ENCODE data around the gene TCF25.
A peak's percentile ranks its signal among the peaks of the same experiment; 100 is the strongest.
"Not testable (repeated sequence)": the region's sequence is repeated elsewhere in the genome, so short reads cannot be mapped to it uniquely, and the experiment has no call there.

TCF25 gene

DNA sequence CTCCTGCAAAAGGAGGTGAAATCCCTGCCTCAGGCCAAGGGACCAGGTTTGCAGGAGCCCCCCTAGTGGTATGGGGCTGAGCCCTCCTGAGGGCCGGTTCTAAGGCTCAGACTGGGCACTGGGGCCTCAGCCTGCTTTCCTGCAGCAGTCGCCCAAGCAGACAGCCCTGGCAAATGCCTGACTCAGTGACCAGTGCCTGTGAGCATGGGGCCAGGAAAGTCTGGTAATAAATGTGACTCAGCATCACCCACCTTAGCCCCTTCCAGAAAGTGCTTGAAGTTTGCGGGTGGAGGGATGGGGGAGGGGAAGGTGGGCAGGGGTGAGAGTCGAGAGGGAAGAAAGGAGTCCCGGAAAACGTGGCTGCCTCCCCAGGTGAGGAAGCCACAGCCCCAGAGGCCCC is 47.3 kb downstream of the TCF25 start:
- DNase-seq (ENCODE audit: low read depth), result peak; percentile 66

DNA sequence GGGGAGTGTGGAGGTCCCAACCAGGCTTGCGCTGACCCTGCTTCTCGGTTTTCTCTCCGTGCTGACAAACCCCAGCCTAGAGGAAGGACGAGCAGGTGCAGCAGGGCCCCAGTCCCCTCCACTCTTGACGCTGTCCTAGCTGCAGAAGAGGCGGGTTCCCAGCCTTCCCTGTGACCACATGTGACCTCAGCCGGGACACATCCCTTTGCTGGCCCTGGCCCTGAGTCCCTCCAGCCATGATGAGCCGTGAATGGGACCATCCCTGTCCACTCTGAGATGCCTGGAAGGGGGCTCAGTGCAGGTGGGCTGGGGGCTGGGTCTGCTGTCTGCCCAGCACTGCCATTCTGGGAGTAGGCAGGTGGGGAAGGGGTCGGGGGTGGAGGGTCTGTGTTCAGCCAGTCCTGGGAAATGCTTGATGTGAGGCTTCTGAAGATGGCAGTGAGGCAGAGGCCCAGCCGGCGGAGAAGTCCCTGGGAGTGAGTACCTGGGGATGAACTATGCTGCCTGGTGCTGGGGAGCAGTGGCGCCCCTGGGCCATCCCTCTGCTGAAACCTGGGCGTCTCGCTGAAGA is 47.8 kb downstream of the TCF25 start:
- no peak for DNase-seq (ENCODE audit: low read depth)

DNA sequence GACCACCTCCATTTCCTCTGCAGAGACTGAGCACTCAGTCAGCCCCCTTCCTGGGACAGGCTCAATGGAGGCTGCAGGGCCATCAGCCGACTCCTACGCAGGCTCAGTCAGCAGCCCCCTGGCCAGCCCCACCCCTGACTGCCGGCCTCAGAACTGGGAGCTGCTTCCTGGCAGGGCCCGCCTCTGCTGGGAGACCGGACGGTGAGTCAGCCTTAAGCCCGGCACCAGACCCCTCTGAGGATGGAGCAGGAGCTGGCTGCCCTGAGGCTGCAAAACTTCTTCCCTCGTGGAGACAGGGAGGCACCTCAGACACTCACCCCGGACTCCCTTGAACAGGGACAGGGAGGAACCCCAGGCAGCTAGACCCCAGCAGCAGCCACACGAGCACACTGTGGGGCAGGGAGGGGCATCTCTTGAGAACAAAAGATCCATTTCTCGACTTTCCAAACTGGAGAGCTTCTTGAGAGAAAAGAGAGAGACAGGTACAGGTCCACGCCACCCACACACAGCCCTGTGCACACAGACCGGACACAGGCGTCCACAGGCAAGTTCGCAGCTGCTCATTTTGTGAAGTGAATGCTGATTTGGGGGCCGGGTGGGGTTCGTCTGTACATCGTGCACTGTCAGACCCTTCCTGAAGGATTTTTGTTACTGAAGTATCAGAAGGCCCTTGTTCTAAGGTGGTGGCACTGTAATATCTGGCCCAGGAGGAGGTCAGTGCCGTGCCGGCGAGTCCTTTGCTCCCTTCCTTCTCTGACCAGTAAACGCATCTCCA is 48.5 kb downstream of the TCF25 start:
- peak; percentile 99 for DNase-seq (ENCODE audit: low read depth)

DNA sequence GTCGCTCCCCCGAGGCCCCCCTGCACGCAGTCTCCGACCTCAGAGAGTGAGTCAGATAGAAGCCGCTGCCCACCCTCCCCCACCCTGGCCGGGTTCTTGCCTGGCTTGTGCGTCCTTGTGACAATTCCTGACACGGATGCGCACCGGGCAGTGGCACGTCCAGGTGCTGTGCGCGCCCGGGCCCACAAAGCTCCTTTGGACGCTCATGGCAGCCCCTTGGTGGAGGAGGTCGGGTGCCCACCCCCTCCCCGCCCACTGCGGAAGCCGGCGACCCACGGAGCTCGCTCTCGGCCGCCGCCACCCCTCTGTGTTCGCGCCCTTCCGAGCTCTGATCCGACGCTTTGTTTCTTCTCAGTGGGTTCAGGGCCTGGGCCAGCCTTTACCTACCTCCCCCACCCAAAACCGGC is 49.1 kb downstream of the TCF25 start:
- peak; percentile 96 for DNase-seq (ENCODE audit: low read depth)

DNA sequence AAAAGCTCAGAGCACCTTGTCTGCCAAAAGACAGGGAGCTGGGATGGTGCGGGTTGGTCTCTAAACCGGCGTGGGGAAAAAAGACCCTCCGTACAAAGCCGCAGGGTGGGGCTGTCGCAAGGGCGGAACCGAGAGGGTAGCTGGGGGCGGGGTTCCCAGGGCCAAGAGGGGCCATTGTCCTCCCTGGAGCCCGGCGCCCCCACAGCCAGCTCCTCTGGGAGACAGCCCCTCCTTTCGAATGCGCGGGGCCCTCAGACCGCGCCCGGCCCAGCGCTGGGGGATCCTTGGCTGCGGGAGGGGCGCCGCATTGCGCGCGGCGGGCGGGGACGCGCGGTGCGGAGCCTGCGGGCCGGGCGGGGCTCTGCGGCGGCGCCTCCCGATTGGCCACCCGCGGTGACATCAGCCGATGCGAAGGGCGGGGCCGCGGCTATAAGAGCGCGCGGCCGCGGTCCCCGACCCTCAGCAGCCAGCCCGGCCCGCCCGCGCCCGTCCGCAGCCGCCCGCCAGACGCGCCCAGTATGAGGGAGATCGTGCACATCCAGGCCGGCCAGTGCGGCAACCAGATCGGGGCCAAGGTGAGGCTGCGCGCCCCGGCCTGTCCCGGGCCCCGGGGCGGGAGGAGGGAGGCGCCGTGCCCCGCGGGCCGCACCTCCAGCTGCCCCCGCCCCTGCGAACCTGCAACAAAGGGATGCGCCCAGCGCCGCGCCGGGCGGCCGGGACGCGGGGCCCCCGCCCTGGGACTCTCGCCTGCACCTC is 49.7 kb downstream of the TCF25 start, which contains the start of gene TUBB3:
Gene TUBB3 (plus strand): TSS at position 459 of the 756 bp plus-strand sequence. CDS start 60 bp downstream, at position 519.
- peak; percentile 90 for DNase-seq (ENCODE audit: low read depth)

DNA sequence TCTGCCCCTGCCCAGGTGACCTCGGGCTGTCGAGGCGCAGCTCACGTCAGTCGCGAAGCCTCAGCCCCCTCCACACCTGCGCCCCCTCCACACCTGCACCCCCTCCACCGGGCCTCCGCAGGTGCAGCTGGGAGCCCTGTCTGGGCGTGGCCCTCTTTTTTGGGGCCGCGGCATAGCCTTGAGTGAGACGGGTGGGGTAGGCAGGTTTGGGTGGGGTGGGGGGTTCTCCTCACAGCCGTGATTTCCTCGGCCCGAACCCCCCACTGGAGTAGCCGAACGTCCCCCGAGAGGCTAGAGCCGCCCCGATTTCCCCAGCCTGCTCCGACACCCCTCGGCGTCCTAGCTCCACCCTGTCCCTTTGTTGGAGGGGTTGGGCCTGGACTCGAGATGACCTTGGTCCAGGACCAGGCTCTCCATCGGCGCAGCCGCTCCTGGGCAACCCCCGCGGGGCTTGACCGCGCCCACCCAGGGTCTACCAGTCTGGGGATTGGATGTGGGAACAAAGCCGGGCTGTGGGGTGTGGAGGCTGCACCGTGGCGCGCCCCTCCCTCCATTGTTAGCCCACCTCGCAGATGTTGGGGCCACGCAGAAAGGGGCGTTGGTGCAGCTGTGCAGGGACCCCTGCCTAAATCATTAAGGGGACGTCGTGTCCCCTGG is 50.4 kb downstream of the TCF25 start:
- peak; percentile 45 for DNase-seq (ENCODE audit: low read depth)

DNA sequence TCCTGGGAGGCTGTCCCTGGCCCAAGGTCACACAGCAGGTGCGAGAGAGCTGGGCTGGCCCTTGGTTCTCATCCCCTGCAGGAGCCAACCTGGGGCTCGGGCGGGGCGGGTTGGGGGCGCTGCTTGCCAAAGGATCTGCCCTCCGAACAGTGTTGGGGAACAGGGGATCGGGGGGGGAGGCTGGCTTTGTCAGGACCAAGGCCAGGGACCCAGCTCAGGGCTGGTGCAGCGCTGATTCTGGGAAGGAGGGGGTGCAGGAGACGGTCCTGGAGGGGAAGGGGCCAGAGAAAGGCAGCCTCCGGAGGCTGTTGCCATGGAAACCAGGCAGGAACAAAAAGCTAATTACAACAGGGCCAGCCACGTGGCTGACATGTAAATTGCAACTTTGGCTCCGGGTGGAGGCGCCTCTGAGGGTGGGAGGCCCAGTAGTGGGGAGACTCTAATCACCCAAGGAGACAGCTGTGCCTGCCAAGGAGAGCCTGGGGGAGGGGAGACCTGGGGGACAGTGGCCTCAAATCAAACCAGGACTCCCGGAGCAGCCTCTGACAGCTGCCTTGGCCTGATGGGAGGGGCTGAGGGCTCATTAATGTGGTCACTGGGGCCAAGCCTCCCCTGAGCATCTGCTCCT is 51.0 kb downstream of the TCF25 start:
- peak; percentile 63 for DNase-seq (ENCODE audit: low read depth)

DNA sequence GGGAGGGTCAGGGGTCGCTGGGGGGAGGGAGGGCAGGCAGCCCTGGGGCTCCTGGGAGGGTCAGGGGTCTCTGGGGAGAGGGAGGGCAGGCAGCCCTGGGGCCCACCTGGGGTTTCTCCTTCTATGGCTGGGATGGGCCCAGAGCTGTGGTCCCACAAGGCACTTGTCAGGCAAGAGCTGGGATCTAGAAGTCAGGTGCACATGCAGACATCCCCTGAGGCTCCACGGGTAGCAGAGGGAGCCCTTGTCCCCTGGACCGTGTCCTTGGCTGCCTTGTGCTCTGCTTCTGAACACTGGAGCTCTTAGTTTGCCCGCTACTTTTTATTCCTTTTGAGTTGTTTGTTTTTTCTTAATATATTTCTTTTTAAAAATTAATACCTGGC is 51.5 kb downstream of the TCF25 start:
- DNase-seq (ENCODE audit: low read depth), result no peak

DNA sequence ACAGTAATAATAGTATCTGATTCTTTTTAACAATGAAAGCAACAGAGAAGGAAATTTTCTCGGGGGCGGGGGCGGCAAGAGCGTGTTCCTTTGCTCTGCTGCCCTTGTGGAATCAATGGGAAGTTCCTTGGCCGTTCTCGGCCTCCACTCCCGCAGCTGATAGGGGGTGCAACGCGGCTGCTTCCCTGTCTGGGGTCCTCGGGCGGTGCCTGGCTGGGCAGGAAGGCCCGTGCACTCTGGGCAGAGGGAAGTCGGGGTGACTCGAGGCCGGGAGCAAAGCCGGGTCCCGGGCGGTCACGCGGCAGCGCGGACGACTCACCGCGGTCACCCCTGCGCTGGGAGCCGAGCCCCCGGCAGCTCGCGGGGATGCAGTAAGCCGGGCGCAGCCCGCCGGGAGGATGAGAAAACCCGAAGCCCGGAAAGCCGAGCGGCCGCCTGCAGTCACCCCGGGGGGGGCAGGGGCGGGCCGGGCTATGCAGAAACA is 52.2 kb downstream of the TCF25 start:
- peak; percentile 68 for DNase-seq (ENCODE audit: low read depth)

DNA sequence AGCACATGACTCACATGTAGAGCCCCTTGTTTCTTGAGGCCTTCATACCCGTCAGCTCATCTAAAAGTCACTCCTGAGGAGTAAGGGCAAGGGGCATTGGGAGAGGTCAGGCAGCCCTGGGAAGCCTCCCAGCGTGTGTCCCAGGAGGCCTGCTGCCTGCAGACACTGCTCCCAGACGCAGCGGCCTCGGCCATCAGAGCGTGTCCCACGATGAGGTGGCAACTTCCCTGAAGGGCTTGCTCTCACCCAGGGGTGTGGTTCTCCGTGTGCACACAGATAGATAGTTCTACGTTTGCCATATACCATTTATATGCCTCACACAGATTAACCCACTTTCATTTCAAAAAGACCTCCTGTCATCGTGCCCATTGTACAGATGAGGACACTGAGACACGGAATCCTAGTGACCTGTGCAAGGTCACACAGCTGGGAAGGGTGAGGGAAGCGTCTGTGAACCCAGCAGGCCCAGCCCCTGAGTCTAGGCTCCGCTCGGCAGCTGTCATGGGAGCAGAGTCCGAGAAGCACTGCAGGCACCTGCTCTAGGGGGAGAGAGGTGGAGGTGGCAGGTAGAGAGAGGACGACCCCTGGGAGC is 58.0 kb downstream of the TCF25 start:
- no peak for DNase-seq (ENCODE audit: low read depth)

DNA sequence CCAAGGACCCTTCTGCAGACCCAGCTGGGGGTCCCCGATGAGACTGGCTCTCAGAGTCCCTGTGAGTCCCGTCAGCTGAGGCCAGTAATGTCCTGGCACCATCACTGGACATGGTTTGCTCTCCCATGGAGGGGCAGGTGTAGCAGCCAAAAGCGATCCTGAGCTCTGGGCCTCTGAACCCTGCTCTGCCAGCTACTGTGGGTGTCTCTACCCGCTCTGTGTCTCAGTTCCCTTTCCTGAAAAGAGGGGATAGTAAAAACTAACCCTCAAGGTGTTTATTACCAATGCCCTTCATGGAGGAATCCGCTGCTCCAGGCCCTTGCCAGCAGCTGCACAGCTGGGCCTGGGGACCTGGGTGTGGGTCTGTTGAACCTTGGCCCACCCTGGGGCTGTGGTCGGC is 58.6 kb downstream of the TCF25 start:
- DNase-seq (ENCODE audit: low read depth), result no peak

DNA sequence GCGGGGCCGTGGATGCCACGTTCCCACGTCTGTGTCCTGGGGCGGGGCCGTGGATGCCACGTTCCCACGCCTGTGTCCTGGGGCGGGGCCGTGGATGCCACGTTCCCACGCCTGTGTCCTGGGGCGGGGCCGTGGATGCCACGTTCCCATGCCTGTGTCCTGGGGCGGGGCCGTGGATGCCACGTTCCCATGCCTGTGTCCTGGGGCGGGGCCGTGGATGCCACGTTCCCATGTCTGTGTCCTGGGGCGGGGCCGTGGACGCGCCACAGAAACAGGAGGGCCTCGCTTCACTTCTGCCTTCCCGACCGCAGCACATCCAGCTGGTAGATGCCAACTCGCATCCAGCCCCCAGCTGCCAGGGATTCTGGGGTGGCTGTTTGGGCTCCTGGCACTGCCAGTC is 60.6 kb downstream of the TCF25 start:
- not testable (repeated sequence) for DNase-seq (ENCODE audit: low read depth)

DNA sequence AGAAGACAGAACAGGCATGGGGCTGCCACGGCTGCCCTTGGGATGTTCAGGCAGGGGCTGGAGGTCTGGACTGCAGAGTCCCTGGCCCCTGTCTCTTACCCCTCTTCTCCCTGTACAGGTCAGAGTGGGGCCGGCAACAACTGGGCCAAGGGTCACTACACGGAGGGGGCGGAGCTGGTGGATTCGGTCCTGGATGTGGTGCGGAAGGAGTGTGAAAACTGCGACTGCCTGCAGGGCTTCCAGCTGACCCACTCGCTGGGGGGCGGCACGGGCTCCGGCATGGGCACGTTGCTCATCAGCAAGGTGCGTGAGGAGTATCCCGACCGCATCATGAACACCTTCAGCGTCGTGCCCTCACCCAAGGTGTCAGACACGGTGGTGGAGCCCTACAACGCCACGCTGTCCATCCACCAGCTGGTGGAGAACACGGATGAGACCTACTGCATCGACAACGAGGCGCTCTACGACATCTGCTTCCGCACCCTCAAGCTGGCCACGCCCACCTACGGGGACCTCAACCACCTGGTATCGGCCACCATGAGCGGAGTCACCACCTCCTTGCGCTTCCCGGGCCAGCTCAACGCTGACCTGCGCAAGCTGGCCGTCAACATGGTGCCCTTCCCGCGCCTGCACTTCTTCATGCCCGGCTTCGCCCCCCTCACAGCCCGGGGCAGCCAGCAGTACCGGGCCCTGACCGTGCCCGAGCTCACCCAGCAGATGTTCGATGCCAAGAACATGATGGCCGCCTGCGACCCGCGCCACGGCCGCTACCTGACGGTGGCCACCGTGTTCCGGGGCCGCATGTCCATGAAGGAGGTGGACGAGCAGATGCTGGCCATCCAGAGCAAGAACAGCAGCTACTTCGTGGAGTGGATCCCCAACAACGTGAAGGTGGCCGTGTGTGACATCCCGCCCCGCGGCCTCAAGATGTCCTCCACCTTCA is 61.5 kb downstream of the TCF25 start:
- no peak for DNase-seq (ENCODE audit: low read depth)

DNA sequence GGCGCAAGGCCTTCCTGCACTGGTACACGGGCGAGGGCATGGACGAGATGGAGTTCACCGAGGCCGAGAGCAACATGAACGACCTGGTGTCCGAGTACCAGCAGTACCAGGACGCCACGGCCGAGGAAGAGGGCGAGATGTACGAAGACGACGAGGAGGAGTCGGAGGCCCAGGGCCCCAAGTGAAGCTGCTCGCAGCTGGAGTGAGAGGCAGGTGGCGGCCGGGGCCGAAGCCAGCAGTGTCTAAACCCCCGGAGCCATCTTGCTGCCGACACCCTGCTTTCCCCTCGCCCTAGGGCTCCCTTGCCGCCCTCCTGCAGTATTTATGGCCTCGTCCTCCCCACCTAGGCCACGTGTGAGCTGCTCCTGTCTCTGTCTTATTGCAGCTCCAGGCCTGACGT is 62.2 kb downstream of the TCF25 start:
- not testable (repeated sequence) for DNase-seq (ENCODE audit: low read depth)

DNA sequence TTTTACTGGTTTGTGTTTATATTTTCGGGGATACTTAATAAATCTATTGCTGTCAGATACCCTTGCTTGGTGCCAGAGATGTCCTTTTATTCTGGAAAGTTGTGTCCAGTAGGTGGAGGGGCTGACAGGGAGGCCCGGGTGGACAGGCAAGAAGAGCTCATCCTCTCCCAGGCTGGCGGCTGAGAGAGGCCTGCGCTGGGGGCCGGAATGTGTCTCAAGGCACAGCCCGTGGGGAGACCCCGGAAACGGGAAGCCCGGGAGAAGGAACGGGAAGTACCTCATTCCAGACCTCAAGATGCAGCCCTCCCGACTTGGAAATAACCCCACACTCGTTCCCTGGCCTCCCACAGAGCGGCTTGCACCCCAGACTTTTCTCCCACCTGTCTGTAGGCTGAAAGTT is 62.6 kb downstream of the TCF25 start:
- no peak for DNase-seq (ENCODE audit: low read depth)

DNA sequence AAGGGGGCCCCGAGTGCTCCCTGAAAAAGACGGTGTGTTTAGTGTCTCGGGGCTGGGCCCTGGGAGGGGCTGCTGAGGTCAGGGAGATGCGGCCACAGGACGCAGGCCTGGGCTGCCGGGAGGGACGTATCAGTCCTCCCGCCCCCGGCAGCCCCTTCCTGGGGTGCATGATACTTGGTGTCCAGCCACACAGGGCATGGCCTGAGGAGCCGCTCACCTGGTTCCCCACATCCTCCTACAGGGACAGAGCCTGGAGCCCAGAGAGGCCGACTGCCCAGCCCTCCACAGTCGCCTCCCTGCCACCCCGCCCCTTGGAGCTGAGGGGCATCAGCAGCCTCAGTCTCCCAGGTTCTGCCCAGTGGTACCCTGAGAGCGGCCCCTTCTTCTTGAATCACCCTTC is 63.1 kb downstream of the TCF25 start:
- DNase-seq (ENCODE audit: low read depth), result no peak

DNA sequence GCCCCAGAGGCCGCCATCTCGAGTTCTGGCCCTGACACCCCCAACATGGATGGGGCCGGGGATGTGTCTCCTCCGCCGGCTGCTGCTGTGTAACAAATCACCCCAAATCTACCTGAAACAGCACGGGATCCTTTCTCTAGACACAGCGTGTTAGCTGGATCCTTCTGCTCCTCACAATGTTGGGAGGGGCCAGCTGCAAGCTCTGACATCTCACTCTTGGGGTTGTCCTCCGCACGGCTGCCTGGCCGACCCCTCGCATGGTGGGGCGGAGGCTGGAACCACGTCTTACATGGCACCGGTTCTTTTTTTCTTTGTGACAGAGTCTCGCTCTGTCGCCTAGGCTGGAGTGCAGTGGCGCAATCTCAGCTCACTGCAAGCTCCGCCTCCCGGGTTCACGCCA is 63.6 kb downstream of the TCF25 start:
- DNase-seq (ENCODE audit: low read depth), result no peak

DNA sequence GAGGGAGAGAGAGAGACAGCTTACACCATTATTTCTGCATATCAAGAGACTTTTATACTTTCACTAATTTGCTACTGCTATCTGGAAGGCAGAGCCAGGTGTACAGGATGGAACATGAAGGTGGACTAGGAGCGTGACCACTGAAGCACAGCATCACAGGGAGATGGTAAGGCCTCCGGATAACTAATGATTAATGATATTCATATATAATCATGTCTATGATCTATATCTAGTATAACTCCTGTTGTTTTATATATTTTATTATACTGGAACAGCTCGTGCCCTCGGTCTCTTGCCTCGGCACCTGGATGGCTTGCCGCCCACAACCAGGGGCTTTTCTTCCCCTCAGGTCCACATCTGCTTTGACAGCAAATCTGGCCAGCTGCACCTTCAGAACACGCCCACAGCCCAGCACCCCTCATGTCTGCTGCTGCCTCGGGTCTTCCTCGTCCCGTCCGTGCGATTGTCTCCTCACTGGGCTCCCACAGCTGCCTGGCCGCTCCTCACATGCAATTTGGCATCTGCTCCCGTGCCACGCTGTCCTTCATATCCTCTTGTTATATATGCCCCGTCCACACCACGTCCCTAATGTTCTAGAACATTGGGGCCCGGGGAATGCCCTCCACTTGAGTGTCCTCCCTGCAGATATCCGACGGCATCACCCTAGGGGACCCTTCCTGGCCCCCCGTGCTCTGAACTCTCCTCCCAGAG is 64.9 kb downstream of the TCF25 start:
- no peak for DNase-seq (ENCODE audit: low read depth)

DNA sequence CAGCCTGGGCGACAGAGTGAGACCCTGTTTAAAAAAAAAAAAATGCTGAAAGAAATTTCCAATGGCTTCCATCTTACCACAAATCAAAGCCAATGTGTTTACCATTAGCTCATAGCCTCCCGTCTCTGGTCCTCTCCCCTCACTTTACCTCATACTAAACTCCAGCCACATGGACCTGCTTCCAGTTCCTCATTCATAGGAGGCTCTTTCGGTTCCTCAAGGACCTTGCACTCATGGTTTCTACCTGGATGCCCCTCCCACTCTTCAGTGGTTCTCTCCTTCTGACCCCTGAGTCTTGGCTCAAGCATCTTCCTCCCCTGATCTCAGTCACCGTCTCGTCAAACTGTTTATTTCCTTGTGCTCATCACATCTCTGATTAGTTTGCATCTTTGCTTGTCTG is 71.4 kb downstream of the TCF25 start:
- no peak for DNase-seq (ENCODE audit: low read depth)

DNA sequence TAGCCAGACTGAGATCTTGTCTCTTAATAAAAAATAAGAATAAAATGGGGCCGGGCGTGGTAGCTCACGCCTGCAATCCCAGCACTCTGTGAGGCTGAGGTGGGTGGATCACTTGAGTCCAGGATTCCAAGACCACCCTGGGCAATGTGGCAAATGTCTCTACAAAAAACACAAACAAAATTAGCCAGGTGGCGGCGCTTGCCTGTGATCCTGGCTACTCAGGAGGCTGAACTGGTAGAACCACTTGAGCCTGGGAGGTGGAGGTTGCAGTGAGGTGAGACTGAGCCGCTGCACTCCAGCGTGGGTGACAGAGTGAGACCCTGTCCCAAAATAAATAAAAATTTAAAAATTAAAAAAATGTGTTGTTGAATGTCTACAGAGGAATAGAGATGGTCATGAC is 72.3 kb downstream of the TCF25 start:
- DNase-seq (ENCODE audit: low read depth), result no peak

Measured in ELR (cell line).